ENCODE data around the gene GLCCI1.

The GLCCI1 gene

GRCh38 chr7:7938471-7938870, 30.1 kb upstream of the GLCCI1 start:
- DNase-seq (ENCODE audit: low spot score), result no peak
- in situ Hi-C loops (cut with MboI; ENCODE audit: low pct_unique_long_range_greater_than_20kb, low sequenced_read_pairs, unreplicated experiment), result no loop called here
- TF ChIP-seq CTCF (IDR thresholded peaks at IDR 0.05; ENCODE audit: extremely low read depth, insufficient read depth, missing control alignments), result no peak

- no peak for TF ChIP-seq CTCF (IDR thresholded peaks at IDR 0.05; ENCODE audit: extremely low read depth, insufficient read depth, missing control alignments)
- in situ Hi-C loops (cut with MboI; ENCODE audit: low pct_unique_long_range_greater_than_20kb, low sequenced_read_pairs, unreplicated experiment), result no loop called here
- no peak for DNase-seq (ENCODE audit: low spot score)
These were observed 24.6 kb upstream of the GLCCI1 start for GRCh38 chr7:7943951-7944350.

- no peak for TF ChIP-seq CTCF (IDR thresholded peaks at IDR 0.05; ENCODE audit: extremely low read depth, insufficient read depth, missing control alignments)
- in situ Hi-C loops (cut with MboI; ENCODE audit: low pct_unique_long_range_greater_than_20kb, low sequenced_read_pairs, unreplicated experiment), result no loop called here
- DNase-seq (ENCODE audit: low spot score), result peak; percentile 65
These were observed 23.8 kb upstream of the GLCCI1 start for GRCh38 chr7:7944619-7945282.

- no peak for TF ChIP-seq CTCF (IDR thresholded peaks at IDR 0.05; ENCODE audit: extremely low read depth, insufficient read depth, missing control alignments)
- in situ Hi-C loops (cut with MboI; ENCODE audit: low pct_unique_long_range_greater_than_20kb, low sequenced_read_pairs, unreplicated experiment), result no loop called here
- no peak for DNase-seq (ENCODE audit: low spot score)
These were observed 22.1 kb upstream of the GLCCI1 start for GRCh38 chr7:7946486-7946885.

GRCh38 chr7:7948232-7948631, 20.4 kb upstream of the GLCCI1 start:
- DNase-seq (ENCODE audit: low spot score), result no peak
- in situ Hi-C loops (cut with MboI; ENCODE audit: low pct_unique_long_range_greater_than_20kb, low sequenced_read_pairs, unreplicated experiment), result no loop called here
- no peak for TF ChIP-seq CTCF (IDR thresholded peaks at IDR 0.05; ENCODE audit: extremely low read depth, insufficient read depth, missing control alignments)

GRCh38 chr7:7953806-7954205, 14.8 kb upstream of the GLCCI1 start:
- no peak for DNase-seq (ENCODE audit: low spot score)
- no peak for TF ChIP-seq CTCF (IDR thresholded peaks at IDR 0.05; ENCODE audit: extremely low read depth, insufficient read depth, missing control alignments)
- in situ Hi-C loops (cut with MboI; ENCODE audit: low pct_unique_long_range_greater_than_20kb, low sequenced_read_pairs, unreplicated experiment), result no loop called here
